Measurements from ENCODE around the gene C1QTNF9B.
A peak's percentile ranks its signal among the peaks of the same experiment; 100 is the strongest.
"Not testable (repeated sequence)": the region's sequence is repeated elsewhere in the genome, so short reads cannot be mapped to it uniquely, and the experiment has no call there.

Gene C1QTNF9B

DNA sequence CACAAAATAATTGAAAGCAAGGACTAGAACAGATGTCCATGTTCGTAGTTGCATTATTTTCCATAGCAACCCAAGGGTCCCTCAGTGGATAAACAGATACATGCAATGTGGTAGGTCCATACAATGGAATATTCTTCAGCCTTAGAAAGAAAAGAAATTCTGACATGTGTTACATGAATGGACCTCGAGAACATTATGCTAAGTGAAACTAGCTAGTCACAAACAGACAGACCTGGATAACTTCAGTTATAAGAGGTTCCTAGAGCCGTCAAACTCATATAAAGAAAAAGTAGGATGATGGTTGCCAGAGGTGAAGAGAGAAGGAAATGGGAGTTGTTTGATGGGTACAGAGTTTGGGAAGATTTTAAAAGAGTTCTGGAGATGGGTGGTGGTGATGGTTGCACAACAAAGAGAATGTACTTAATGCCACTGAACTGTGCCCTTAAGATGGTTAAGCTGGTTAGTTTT, at the start of gene C1QTNF9B:
TSS of gene C1QTNF9B (minus strand) at position 51 of the 468 bp plus-strand sequence.
- not testable (repeated sequence) for DNase-seq

DNA sequence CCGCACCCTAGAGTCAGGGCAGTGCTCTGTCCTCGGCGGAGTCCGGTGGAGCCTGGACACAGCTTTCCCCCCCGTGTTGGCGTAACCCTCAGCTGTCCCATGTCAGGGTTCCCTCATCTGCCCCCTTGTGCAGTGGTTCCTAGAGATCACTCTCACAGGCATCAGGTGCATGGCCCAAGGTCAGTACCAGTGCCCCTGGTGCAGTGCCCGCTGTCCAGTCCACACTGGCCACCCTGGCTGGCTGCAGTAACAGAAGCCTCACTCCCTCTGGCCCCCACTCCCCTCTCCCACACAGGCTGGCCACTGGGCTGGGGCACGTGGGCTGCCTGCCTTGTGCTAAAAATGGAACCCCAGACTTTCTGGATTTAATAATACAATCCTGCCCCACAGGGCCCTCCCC, 49.6 kb upstream of the C1QTNF9B start:
- no peak for DNase-seq

DNA sequence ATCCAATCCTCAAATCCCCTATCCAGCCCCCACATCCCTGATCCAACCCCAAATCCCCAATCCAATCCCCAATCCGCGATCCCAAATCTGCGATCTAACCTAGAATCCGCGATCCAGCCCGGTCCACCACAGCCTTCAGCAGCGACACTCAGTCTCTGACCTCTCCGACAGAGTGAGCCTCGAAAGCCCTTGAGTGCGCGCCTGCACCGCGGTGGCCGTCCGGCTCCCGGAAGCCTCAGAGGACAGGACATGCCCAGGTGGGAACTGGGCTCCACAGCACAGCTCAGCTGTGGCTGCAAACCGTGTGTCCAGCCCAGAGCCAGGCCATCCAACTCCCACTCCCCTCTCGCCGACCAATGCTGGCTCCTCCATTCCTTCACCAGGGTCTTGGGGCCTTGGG, 48.8 kb upstream of the C1QTNF9B start:
- no peak for DNase-seq

DNA sequence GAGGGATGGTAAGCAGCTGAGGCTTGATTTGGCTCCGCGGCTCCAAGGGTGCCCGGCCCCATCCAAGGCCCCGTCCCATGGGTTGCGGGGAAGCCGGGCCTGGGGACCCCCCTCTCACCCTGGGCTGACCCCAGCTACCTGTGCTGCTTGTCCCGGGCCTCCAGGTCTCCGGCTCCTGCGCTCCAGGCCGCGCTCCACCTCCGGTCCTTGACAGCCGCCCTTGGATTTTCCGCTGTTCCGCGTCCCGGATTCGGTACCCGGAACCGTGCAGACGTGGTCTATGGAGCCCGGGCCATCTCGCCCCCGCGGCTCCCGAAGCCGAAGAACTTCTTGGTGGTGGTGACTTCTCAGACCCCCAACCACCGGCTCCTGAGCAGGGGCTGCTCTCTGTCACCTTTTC, 48.3 kb upstream of the C1QTNF9B start:
- no peak for DNase-seq

DNA sequence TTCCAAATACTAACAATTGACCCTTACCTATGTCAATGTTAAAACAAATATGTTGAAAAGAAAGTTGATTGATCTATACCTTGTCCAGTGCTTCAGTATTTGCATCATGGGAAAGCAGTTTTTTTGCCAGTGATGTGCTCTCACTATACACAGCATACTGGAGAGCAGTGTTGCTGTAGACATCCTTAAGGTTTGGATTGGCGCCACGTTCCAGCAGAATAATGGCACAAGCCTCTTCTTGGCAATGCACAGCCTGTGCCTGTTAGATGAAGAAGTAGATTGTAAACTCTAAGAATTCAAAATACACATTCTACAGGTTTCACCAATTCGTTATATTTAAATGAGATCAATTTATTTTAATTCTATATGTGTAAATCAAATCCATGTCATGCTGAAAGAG, 43.9 kb upstream of the C1QTNF9B start:
- DNase-seq: no peak

DNA sequence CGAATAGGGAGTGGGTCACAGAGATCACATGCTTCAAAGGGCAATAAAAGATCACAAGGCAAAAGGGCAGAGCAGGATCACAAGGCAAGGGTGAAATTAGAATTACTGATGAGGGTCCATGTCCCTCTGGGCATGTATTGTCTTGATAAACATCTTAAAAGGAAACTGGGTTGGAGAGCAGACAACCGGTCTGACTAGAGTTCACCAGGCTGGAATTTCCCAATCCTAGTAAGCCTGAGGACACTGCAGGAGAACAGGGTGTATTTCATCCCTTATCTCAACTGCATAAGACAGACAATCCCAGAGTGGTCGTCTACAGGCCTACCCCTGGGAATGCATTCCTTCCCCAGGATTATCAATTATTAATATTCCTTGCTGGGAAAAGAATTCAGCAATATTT, 42.4 kb upstream of the C1QTNF9B start:
- not testable (repeated sequence) for DNase-seq

DNA sequence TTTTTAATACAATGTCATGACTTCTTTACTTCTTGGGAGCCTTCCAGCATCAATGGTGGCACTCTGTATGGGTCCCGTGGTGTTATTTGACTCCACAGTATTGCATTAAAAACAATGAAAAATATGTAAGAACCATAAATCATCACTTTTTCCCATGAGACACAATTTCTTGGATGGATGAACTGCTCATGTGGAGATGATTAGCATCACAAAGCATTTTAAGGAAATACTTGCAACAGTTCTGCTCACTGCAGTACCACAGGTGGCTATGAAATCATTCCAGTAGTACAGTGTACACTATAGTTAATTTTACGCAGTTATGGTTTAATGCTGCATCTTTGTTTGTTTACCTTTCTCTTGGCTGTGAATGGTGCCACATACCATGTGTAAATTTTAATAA, 37.2 kb upstream of the C1QTNF9B start:
- no peak for DNase-seq

DNA sequence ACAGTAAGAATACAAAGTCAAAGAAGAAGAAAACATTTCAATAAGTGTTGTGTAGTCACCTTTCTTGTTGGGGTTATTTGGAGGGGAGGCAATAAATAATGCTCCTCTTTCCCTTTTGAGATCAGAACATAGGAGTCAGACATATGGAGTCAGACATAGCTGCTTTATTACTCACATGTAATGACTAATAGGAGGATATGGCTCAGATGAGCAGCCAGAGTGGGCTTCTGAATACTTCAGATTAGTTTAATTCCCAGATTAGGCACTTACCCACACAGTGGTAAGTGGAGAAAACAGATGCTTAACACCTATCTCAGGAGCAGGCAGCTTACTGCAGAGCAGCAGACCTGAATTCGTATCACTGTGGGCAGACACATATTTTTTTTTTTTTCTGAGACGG, 31.7 kb upstream of the C1QTNF9B start:
- no peak for DNase-seq

DNA sequence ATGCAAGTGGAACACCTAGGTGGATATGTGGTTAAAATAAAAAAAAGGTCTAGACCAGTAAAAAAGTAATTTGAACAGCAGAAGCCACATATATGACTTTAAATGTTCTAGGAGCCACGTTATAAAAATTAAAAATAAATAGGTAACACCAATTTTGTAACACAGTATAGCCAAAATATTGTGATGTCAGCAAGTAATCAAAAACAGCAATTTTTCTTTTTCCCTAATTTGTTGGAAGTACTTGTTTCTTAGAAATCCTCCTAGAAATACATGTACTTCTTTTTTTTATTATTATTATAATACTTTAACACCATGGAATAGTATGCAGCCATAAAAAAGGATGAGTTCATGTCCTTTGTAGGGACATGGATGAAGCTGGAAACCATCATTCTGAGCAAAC, 25.7 kb upstream of the C1QTNF9B start:
- no peak for DNase-seq

DNA sequence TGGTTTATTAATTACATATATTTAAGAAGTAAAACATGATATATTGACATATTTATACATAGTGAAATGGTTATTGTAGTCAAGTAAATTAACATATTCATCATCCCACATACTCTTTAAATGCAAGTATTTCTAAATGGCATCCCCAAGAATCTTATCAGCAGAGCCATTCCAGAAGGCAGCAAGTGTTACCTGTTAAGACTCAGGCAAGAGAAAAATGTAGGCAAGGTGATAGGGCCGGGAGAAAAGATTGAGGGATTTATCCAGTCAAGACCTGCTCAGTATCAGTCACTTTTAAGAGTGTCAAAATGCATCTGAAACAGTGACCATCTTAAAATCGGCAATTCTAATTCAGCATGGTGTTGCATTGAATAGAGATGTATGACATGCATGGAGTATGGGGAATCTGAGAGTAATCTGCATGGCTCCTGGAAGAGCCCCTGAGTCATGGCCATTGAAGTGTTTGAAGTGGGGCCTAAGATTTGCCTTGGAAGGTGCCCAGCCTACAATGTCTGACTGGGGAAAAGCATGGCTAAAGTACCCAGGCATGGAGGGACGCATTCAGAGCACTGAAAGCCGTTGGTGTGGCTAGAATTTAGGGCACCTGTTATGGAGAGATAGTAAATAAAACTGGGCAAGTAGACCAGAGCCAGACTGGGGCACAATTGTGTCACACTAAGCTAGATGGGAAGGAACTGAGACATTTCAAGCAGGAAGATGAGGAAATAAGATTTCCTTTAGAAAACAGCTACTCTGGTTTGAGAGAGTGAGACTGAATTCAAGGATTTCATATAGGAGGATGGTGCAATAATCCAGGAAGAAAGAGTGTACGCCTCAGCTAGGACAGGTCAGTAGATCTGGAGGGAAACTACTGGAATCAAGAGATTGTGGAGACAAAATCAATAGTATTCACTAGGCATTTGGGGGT, 25.0 kb upstream of the C1QTNF9B start:
- no peak for DNase-seq

DNA sequence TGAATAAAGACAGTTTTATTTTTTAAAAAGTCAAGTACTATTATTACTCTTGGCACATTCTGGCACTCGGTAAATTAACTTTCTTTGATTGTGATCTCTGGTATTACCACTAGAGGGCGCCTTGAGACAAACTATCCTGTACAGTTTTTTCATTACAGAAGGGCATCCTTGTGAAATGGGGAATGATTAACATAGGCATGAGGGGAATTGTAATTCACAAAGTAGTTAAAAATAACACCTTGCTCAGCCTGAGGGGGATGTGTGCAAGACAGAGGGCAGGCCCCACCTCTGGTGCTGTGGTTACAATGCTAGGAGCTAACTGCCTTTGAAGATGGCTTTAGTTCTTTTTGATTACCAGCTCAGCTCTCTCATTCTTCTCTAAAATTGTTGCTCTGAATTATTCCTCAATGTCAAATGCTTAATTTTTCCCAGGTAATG, 24.2 kb upstream of the C1QTNF9B start:
- peak in 1 of 2 donors; percentile 53 for DNase-seq

DNA sequence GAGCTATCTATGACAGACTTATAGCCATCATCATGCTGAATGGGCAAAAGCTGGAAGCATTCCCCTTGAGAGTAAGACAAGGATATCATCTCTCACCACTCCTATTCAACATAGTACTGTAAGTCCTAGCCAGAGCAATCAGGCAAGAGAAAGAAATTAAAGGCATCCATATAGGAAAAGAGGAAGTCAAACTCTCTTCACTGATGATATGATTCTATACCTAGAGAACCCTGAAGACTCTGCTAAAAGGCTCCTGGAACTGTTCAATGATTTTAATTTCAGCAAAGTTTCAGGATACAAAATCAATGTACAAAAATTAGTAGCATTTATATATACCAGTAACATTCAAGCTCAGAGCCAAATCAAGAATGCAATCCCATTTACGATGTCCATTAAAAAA, 21.7 kb upstream of the C1QTNF9B start:
- DNase-seq: no peak

DNA sequence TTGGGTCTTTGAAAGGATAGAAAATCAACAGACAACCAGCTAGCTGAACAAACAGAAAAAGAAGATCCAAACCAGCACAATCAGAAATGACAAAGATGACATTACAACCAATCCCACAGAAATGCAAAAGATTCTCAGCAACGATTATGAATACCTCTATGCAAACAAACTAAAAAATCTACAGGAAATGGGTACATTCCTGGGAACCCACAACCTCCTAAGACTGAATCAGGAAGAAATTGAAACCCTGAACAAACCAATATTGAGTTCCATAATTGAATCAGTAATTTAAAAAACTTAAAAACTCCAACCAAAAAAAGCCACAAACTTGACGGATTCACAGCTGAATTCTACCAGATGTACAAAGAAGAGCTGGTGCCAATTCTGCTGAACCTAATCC, 20.9 kb upstream of the C1QTNF9B start:
- DNase-seq: no peak

DNA sequence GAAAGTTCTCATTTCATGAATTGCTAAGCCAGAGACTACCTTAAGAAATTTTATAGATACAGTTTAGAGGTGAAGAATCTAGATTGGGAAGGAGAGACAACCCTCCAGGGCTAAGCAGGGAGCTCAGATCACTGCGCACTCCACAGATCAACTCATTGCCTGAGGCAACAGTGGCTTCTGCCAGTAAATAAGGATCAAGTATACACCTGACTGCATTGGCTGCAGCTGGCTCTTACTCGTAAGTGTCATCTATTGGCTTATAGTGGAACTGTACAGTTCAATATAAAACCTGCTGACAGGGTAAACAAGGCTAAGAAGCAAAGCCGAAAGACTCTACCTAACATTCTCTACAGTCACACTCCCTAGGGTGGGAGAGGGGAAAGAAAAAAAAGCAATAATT, 18.0 kb upstream of the C1QTNF9B start:
- no peak for DNase-seq

DNA sequence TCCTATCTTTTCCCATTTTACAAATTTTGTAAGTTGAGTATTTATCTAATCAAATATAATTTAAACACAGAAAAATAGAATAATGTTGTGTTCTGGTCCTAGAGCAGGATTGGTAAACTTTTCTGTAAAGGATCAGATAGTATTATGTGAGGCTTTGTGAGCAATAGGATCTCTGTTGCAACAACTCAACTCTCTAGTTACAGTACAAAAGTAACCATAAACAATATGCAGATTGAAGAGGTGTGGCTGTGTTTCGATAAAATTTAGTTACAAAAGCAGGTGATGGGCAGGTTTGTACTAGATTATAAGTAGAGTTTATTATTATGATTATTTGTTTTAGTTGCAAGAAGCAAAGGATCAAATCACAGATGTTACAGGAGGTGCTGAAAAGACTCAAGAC, 15.2 kb upstream of the C1QTNF9B start:
- no peak for DNase-seq

DNA sequence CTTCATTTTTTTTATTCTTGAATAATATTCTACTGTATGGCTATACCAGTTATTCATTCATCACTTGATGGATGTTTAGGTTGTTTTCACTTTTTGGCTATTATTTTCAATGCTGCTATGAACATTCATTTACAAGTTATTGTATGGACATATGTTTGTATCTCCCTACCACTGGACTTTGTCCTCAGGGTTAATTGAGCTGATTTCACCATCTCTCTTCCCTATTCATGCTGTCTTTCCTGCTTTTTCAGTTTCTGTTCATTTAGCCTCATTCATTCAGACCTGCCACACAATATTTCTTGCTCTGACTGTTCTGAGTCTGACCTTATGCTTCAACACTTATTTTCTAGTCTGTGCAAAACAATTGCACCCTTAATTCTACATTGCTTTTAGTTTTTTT, 12.3 kb upstream of the C1QTNF9B start:
- DNase-seq: no peak

DNA sequence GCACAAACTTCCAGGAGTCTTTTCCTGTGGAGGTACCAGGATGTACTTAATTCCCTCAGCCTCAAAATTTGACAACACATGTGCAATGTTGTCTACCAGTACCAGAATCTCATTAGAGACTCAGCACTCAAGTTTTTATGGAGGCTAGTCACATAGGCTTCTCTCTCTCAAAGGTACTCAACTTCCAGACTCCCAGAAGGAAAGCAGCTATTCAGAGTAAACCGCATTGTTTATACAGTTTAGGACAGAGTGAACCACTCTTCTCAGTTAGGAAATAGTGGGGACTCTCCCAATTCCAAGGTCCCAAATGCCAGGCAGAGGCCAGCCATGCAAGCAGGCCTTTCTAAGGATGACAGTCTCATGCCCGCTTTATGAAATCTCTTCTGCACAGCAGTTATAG, 8.5 kb upstream of the C1QTNF9B start:
- no peak for DNase-seq

DNA sequence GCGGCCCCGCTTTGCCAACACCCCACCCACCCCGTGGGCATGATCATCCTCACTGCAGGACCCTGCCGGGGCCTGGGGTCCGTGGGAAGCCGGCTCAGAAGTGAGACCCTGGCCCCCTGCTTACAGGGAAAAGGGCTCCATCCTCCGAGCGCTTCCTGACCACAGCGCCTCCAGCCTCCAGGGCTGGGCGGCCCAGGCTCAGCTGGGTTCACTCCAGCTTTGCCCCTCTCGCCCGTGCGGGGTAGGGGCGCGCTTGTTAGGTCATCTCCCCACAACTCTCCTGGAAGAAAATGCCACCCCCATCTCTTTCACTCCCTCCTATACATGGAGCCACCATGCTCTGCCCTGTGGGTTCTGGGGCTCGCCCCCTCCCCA, 6.6 kb upstream of the C1QTNF9B start:
- DNase-seq: no peak

DNA sequence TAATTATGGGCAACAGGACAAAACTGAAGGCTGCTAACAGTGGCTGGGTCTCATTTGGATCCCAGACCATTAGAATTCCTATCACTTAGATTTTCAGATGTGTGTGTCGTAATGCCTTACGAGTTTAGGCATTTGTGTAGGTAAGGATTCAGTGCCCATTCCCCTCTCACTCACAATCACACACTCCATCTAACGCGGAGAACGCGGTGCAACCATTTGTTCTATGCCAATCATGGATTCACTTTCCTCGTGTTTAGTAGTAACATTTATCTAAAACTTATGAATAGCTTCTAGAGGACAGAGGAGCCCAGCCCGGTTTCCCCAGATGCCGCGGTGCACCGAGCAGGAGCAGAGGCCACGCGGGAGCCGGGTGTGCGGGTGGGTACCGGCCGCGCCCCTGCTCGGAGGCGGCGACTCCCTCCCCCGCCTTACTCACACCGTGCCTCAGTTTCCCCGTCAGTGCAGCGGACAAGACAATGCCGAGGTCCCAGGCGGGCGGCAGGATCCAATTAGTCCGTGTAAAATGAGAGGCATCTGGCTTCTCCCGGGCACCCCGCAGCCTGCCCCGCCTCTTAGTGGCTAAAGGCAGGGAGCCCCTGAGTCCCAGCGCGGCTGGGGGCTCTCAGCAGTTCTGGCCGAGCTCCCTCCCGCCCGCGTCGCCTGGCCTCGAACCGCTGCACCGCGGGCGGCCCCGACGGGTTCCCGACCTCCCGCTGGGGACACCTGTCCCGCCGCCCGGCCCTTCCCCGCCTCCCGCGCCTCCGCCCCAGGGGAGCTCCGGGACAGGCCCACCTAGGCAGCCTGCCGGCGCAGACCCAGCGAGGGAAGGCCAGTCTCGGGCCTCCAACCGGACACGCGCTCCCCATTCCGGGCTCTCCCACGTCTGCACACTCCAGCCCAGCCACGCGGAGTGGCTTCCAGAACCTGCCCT, 5.9 kb upstream of the C1QTNF9B start:
- DNase-seq: no peak

DNA sequence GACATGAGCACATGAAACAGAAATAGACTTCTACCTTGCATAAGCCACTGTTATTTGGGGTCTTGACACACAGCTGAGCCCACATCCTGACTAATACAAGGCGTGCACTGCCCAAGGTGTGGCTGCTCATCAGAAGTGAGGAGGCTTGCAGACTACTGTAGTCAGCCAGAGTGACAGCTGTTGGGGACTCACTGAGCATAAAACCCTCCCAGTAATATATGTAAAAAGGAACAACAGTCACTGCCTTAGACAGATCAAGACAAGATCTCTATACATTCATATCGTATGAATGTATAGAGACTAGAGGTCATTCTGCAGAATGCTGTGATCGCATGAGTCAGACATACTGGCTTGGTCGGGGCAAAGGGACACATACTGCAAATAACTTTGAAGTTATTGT, 4.1 kb upstream of the C1QTNF9B start:
- DNase-seq: no peak

DNA sequence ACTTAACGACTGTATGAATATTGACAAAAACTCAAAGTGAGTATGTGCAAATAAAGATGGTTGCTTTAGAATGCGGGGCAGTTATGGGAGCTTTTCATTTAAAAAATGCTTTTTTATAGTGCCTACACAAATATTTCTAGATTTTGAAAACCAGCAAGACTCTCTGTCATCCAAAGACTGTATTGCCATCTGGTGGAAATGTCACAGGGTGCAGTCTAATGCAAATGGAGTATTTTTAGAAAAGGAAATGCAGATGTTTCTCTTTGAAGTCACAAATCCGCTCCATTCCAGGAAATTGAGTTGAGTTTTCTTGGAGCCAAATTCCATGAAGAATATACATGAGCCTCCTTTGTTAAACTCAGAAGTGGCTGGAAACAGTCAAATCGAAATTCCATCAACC, 2.3 kb upstream of the C1QTNF9B start:
- DNase-seq: peak; percentile 44 to 54

DNA sequence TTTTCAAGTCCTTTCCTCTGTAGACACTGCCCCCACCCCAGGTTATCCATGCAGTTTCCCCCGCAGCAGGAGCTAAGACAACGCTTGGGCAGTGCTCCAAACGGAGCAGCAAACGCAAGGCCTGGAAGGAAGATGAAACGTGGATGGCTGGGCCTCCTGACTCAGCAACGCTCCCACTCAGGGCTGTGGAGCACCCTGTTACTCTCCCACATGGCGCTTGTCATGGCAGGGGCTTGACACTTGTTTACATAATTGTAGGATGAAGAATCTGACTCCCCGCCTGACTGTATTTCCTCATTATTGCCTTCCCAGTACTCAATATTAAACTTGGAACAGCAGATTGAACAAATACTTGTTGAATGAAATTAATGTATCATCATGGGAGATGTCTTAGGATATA, 799 bp upstream of the C1QTNF9B start:
- DNase-seq: no peak

DNA sequence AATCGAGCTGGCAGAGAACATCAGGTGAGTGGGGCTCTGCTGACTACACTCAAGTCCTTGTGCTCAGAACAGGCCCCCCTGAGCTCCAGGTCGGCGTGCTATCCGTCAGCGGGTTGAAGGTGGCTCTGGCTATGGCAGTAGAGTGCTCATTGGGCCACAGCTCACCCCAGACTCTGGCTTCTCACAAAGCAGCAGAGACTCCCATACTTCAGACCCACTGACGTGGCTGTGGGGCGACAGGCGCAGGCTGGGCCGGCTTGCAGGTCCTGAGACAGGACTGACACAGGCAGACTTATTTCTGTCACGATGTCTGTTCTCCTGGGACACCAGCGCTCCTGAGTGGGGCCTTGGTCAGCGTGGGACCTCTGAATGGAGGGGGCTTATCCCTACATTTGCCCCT, 2.6 kb downstream of the C1QTNF9B start:
- not testable (repeated sequence) for DNase-seq

DNA sequence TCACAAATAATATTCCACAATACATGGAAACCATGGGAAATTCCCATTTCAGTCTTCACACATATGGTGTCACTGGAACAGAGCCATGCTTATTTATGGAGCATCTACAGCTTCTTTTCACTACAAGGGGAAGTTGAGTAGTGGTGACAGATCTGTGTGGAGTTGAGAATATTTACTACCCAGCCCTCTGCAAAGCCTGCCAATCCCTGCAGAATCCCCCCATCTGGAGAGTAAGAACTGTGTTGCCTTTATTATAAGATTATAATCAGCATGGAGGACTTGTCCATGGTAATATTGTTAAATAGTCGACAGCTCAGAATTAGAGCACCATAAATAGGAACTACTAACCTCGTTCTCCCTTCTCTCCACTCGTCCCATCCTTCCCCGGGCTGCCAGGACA, 3.5 kb downstream of the C1QTNF9B start:
- not testable (repeated sequence) for DNase-seq

Measured in CD4-positive, alpha-beta T cell treated with Interleukin-4 for 1 hour (primary cell).